Putamen (tissue), 1 donor: ENCODE measurements around the gene MORC1.
"Not testable (repeated sequence)": the region's sequence is repeated elsewhere in the genome, so short reads cannot be mapped to it uniquely, and the experiment has no call there.

Source experiments
- DNase-seq: peaks from one replicate; pipeline ENCODE4 v3.0.0-alpha.2; 2016; ENCODE audit warnings: low spot score

The MORC1 gene

GRCh38 chr3:109098079-109098644, 19.8 kb downstream of the MORC1 start:
- no peak for DNase-seq

GRCh38 chr3:109095166-109095565, 22.8 kb downstream of the MORC1 start:
- DNase-seq: no peak

GRCh38 chr3:109093561-109093960, 24.4 kb downstream of the MORC1 start:
- no peak for DNase-seq

GRCh38 chr3:109091846-109092245, 26.1 kb downstream of the MORC1 start:
- DNase-seq: no peak

GRCh38 chr3:109089265-109089664, 28.7 kb downstream of the MORC1 start:
- no peak for DNase-seq

GRCh38 chr3:109081746-109082510, 36.0 kb downstream of the MORC1 start:
- DNase-seq: no peak

GRCh38 chr3:109080090-109080489, 37.8 kb downstream of the MORC1 start:
- not testable (repeated sequence) for DNase-seq

GRCh38 chr3:109073116-109073515, 44.8 kb downstream of the MORC1 start:
- no peak for DNase-seq

- no peak for DNase-seq
These were observed 45.7 kb downstream of the MORC1 start for GRCh38 chr3:109072194-109072593.

GRCh38 chr3:109071350-109072142, 46.4 kb downstream of the MORC1 start:
- DNase-seq: no peak

- no peak for DNase-seq
These were observed 47.7 kb downstream of the MORC1 start for GRCh38 chr3:109070211-109070610.

GRCh38 chr3:109066864-109067263, 51.1 kb downstream of the MORC1 start:
- no peak for DNase-seq

GRCh38 chr3:109059264-109059663, 58.7 kb downstream of the MORC1 start:
- no peak for DNase-seq

- no peak for DNase-seq
These were observed 60.3 kb downstream of the MORC1 start for GRCh38 chr3:109057616-109058015.

GRCh38 chr3:109057056-109057455, 60.9 kb downstream of the MORC1 start:
- DNase-seq: no peak

- DNase-seq: no peak
These were observed 67.3 kb downstream of the MORC1 start for GRCh38 chr3:109050591-109051167.

GRCh38 chr3:109047366-109047765, 70.6 kb downstream of the MORC1 start:
- no peak for DNase-seq

GRCh38 chr3:109045271-109046040, 72.5 kb downstream of the MORC1 start:
- no peak for DNase-seq

- DNase-seq: no peak
These were observed 82.9 kb downstream of the MORC1 start for GRCh38 chr3:109035082-109035481.

- DNase-seq: no peak
These were observed 84.8 kb downstream of the MORC1 start for GRCh38 chr3:109033000-109033660.

- DNase-seq: no peak
These were observed 89.2 kb downstream of the MORC1 start for GRCh38 chr3:109028753-109029152.
